ENCODE measurements around the gene CFAP54.

The CFAP54 gene

GRCh38 chr12:96906498-96906848 lies 417.1 kb downstream of the CFAP54 start:
- no peak for DNase-seq

GRCh38 chr12:96906849-96907670 lies 417.7 kb downstream of the CFAP54 start, which contains the start of gene NEDD1:
TSS of gene NEDD1 (plus strand) at chr12:96907257. CDS start at chr12:96909760, 2,503 bp downstream.
- DNase-seq = peak; percentile 52 to 73

GRCh38 chr12:96907671-96908422 lies 418.5 kb downstream of the CFAP54 start:
- DNase-seq = no peak

- DNase-seq = no peak
Measured at GRCh38 chr12:96908423-96908675, 419.0 kb downstream of the CFAP54 start.

GRCh38 chr12:96912261-96912660 lies 422.9 kb downstream of the CFAP54 start:
- DNase-seq = no peak

GRCh38 chr12:96912943-96913342 lies 423.6 kb downstream of the CFAP54 start:
- no peak for DNase-seq

- no peak for DNase-seq
Measured at GRCh38 chr12:96919510-96920210, 430.3 kb downstream of the CFAP54 start.
